CD4-positive, alpha-beta T cell (primary cell): ENCODE measurements around the gene BRF1. TPM values are rescaled to one million over a fixed set of nuclear protein-coding genes. Genes with fewer than 3 reads are reported as not detected.

Experiments
- ATAC-seq: fragments of 200-7000 bp; cut with Tn5 transposase; one replicate; pipeline ENCODE4 v1.10.0; 2022; ENCODE audit warnings: mild to moderate bottlenecking; ENCODE audit not compliant: poor library complexity
- CTCF ChIA-PET: fragments of 350-600 bp; sonication (Branson Sonifier 250); formaldehyde crosslinking; loops from one replicate; lab custom pipeline; 2021; ENCODE audit warnings: antibody characterized with exemption, inconsistent platforms; lab: Charles Lee
- POLR2A ChIA-PET: fragments of 350-600 bp; sonication (Branson Sonifier 250); formaldehyde crosslinking; loops from one replicate; lab custom pipeline; 2021; ENCODE audit warnings: antibody characterized with exemption, inconsistent platforms; lab: Charles Lee
- DNase-seq, 14 experiments: peaks; one replicate each; pipeline ENCODE4 v3.0.0-alpha.2; 2013 to 2020; ENCODE audit warnings: mixed read lengths in 2 of 14
- H3K27ac ChIP-seq, 2 donors: one replicate each; pipeline versions ENCODE4 v1.5.1 to v1.7.0; 2013; ENCODE audit warnings: low read length in 2 of 2, low read depth in 1 of 2, mild to moderate bottlenecking in 1 of 2
- H3K27me3 ChIP-seq, 2 experiments: 1 replicate in 1 of 2; 2 replicates in 1 of 2; pipeline versions ENCODE4 v1.6.1 to v1.7.0; 2013; ENCODE audit warnings: low read length in 2 of 2, control low read depth in 1 of 2, mild to moderate bottlenecking in 1 of 2, moderate library complexity in 1 of 2; ENCODE audit not compliant: insufficient read depth in 2 of 2, control insufficient read depth in 1 of 2
- H3K36me3 ChIP-seq: one replicate; pipeline ENCODE4 v1.6.1; 2013; ENCODE audit warnings: low read length, control low read depth; ENCODE audit not compliant: insufficient read depth
- H3K4me1 ChIP-seq: one replicate; pipeline ENCODE4 v1.6.1; 2013; ENCODE audit warnings: low read length, control low read depth; ENCODE audit not compliant: insufficient read depth
- H3K4me3 ChIP-seq: one replicate; pipeline ENCODE4 v1.5.1; 2013; ENCODE audit warnings: mild to moderate bottlenecking, low read length, moderate library complexity
- H3K9me3 ChIP-seq, 2 experiments: 1 replicate in 1 of 2; 2 replicates in 1 of 2; pipeline versions ENCODE4 v1.6.1 to v1.7.0; 2013; ENCODE audit warnings: low read length in 2 of 2, mild to moderate bottlenecking in 2 of 2, control low read depth in 1 of 2, moderate library complexity in 1 of 2; ENCODE audit not compliant: control insufficient read depth in 1 of 2, insufficient read depth in 1 of 2
- H3K27ac Mint-ChIP-seq: one replicate; pipeline ENCODE4 v1.8.0; 2020; ENCODE audit warnings: mixed read lengths
- H3K27me3 Mint-ChIP-seq: one replicate; pipeline ENCODE4 v1.8.0; 2021; ENCODE audit warnings: mixed read lengths
- H3K36me3 Mint-ChIP-seq: one replicate; pipeline ENCODE4 v1.8.0; 2021; ENCODE audit warnings: low read depth, mixed read lengths
- H3K4me1 Mint-ChIP-seq: one replicate; pipeline ENCODE4 v1.8.0; 2021; ENCODE audit warnings: low read depth, mixed read lengths
- H3K4me3 Mint-ChIP-seq: one replicate; pipeline ENCODE4 v1.8.0; 2020; ENCODE audit warnings: mild to moderate bottlenecking, mixed read lengths
- H3K9me3 Mint-ChIP-seq: one replicate; pipeline ENCODE4 v1.8.0; 2020; ENCODE audit warnings: mixed read lengths
- intact Hi-C, 2 experiments: fragments of 100-400 bp; cut with DNase I in 1 of 2; cut with micrococcal nuclease in 1 of 2; formaldehyde crosslinking; loops; one replicate each; pipeline versions ENCODE4 v1.15.1 to v1.9.0; 2023 to 2025; cut with DNase I, micrococcal nuclease
- total RNA-seq, 174 experiments: library from RNA in 2 of 174; stranded (reverse) in 2 of 174; gene quantifications; one replicate each; pipeline ENCODE4 v1.2.3 and lab custom pipeline; 2021 to 2026
- TF ChIP-seq, protein P1 (sequence below): fragments of 200-600 bp; IDR thresholded peaks from one replicate; pipeline ENCODE4 v1.8.0; 2022; ENCODE audit warnings: antibody characterized with exemption, mild to moderate bottlenecking

BRF1 gene
- total RNA-seq, 2 experiments from 2014 or later = 77.4 to 77.7 TPM

- H3K27ac Mint-ChIP-seq = peak overlapping the region; percentile 82
- DNase-seq (peak in 1 of 14 experiments; percentile 43), ATAC-seq (no peak)
- peaks cover 27% of the 10 kb centered on the region for H3K4me1 Mint-ChIP-seq
- H3K36me3 ChIP-seq = peaks cover 34% of the 10 kb centered on the region
- intact Hi-C loops = no loop called here
- H3K36me3 Mint-ChIP-seq = peaks cover 40% of the 10 kb centered on the region
- H3K4me3 Mint-ChIP-seq = peak overlapping the region; percentile 87
- H3K27ac ChIP-seq = peak overlapping the region; percentile 33 to 53
- no peaks in the 10 kb centered on the region for H3K27me3 Mint-ChIP-seq
- TF ChIP-seq, protein P1, sequence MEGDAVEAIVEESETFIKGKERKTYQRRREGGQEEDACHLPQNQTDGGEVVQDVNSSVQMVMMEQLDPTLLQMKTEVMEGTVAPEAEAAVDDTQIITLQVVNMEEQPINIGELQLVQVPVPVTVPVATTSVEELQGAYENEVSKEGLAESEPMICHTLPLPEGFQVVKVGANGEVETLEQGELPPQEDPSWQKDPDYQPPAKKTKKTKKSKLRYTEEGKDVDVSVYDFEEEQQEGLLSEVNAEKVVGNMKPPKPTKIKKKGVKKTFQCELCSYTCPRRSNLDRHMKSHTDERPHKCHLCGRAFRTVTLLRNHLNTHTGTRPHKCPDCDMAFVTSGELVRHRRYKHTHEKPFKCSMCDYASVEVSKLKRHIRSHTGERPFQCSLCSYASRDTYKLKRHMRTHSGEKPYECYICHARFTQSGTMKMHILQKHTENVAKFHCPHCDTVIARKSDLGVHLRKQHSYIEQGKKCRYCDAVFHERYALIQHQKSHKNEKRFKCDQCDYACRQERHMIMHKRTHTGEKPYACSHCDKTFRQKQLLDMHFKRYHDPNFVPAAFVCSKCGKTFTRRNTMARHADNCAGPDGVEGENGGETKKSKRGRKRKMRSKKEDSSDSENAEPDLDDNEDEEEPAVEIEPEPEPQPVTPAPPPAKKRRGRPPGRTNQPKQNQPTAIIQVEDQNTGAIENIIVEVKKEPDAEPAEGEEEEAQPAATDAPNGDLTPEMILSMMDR = no peak
- no peaks in the 10 kb centered on the region for H3K9me3 ChIP-seq
- no peaks in the 10 kb centered on the region for H3K9me3 Mint-ChIP-seq
- peak overlapping the region; percentile 66 for H3K4me3 ChIP-seq
- POLR2A ChIA-PET = interaction anchor here (0.6 to 3.3 kb wide), 6 partner anchors 45 to 68 kb away, joined by 3 to 32 read pairs (median 4); partner anchors contain the start of genes BRF1, NUDT14 and PACS2
- H3K27me3 ChIP-seq = no peaks in the 10 kb centered on the region
- peaks cover 27% of the 10 kb centered on the region for H3K4me1 ChIP-seq
- CTCF ChIA-PET = interaction anchor here (0.5 to 1.7 kb wide), 5 partner anchors 53 to 419 kb away, joined by 3 to 6 read pairs (median 3); partner anchors contain the start of genes BRF1 and PACS2
Measured at GRCh38 chr14:105247715-105248367, 53.0 kb downstream of the BRF1 start.

DNA sequence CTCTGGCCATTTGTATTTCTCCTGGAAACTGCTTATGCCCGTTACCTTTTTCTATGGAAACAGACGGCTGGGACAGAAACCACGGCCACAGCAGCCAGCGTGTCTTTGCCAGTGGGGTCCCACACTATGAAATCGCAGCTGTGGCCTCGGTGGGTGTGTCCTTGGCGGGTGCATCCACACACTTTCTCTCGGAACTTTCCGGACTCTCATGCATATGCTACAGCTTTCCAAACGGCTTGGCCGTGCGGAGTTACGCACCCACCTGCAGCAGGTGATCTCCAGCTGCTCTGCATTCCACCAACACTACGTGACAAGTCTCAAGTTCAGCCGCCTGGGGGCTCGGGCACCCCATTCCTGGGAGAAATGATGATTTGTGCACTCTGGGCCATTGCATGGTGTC is 53.8 kb downstream of the BRF1 start:
- no peaks in the 10 kb centered on the region for H3K9me3 Mint-ChIP-seq
- Histone ChIP-seq H3K4me1 (peaks cover 27% of the 10 kb centered on the region), H3K9me3 (no peaks in the 10 kb centered on the region), H3K27me3 (no peaks in the 10 kb centered on the region), H3K36me3 (peaks cover 34% of the 10 kb centered on the region), H3K27ac (no peak overlapping the region), H3K4me3 (no peak overlapping the region)
- H3K27me3 Mint-ChIP-seq = no peaks in the 10 kb centered on the region
- peak overlapping the region; percentile 87 for H3K4me3 Mint-ChIP-seq
- peaks cover 27% of the 10 kb centered on the region for H3K4me1 Mint-ChIP-seq
- DNase-seq (peak in 1 of 14 experiments; percentile 24), ATAC-seq (no peak)
- intact Hi-C loops = no loop called here
- POLR2A ChIA-PET = interaction anchor here (3.3 kb wide), 1 partner anchor 54 kb away, joined by 32 read pairs; the partner anchor contains the start of gene BRF1
- CTCF ChIA-PET = no interaction called here
- TF ChIP-seq, protein P1 = no peak
- H3K36me3 Mint-ChIP-seq = peaks cover 36% of the 10 kb centered on the region
- peak overlapping the region; percentile 82 for H3K27ac Mint-ChIP-seq

DNA sequence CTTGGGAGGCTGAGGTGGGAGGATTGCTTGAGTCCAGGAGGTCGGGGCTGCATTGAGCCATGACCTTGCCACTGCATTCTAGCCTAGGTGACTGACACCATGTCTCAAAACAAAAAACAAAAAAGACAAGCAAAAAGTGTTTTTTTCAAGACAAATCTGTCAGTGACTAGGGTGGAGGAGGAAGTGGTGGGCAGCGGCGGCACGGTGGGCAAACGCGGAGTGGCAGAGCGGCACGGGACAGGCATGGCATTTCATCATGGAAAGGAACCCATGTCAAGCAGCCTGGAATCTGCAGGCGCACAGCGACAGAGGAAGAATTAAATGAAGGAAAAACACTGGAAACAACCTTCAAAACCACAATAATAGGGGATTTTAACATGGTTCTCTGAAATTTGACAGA is 56.5 kb downstream of the BRF1 start:
- ChIA-PET POLR2A (no interaction called here), CTCF (no interaction called here)
- DNase-seq (no peak), ATAC-seq (no peak)
- no peaks in the 10 kb centered on the region for H3K9me3 Mint-ChIP-seq
- Histone ChIP-seq H3K4me3 (no peak overlapping the region), H3K9me3 (no peaks in the 10 kb centered on the region), H3K36me3 (peaks cover 19% of the 10 kb centered on the region), H3K27me3 (no peaks in the 10 kb centered on the region), H3K4me1 (peaks cover 22% of the 10 kb centered on the region), H3K27ac (no peak overlapping the region)
- H3K4me3 Mint-ChIP-seq = peak overlapping the region; percentile 54
- no peaks in the 10 kb centered on the region for H3K27me3 Mint-ChIP-seq
- peaks cover 13% of the 10 kb centered on the region for H3K36me3 Mint-ChIP-seq
- H3K27ac Mint-ChIP-seq = no peak overlapping the region
- peaks cover 23% of the 10 kb centered on the region for H3K4me1 Mint-ChIP-seq
- TF ChIP-seq, protein P1 = no peak
- intact Hi-C loops = no loop called here
